Upper lobe of right lung (tissue), 1 donor: ENCODE measurements around the gene GMNC. TPM values are rescaled to one million over a fixed set of nuclear protein-coding genes. Genes with fewer than 3 reads are reported as not detected.

ENCODE experiments used
- ATAC-seq: fragments of 200-7000 bp; cut with Tn5 transposase; one replicate; pipeline ENCODE4 v1.9.1; 2020; ENCODE audit warnings: mild to moderate bottlenecking, moderate library complexity
- DNase-seq: peaks from one replicate; pipeline ENCODE4 v3.0.0-alpha.2; 2020
- H3K27ac ChIP-seq: fragments of 200-600 bp; one replicate; pipeline ENCODE4 v1.8.0; 2022
- H3K27me3 ChIP-seq: fragments of 200-600 bp; one replicate; pipeline ENCODE4 v1.8.0; 2022; ENCODE audit warnings: mild to moderate bottlenecking
- H3K36me3 ChIP-seq: fragments of 200-600 bp; one replicate; pipeline ENCODE4 v1.8.0; 2022
- H3K4me1 ChIP-seq: fragments of 200-600 bp; one replicate; pipeline ENCODE4 v1.8.0; 2022
- H3K4me3 ChIP-seq: fragments of 200-600 bp; one replicate; pipeline ENCODE4 v1.8.0; 2022; ENCODE audit warnings: mild to moderate bottlenecking
- H3K9me3 ChIP-seq: fragments of 200-600 bp; one replicate; pipeline ENCODE4 v1.8.0; 2022
- CTCF ChIP-seq: fragments of 200-600 bp; IDR thresholded peaks from one replicate; pipeline ENCODE4 v1.8.0; 2022; ENCODE audit warnings: antibody characterized with exemption
- intact Hi-C: fragments of 100-400 bp; cut with DNase I; formaldehyde crosslinking; loops from one replicate; pipeline ENCODE4 v1.11.0; 2022
- total RNA-seq: library from RNA; stranded (reverse); fragmentation: NEBNext Ultra II Directional; extraction: Animal tissue kit (Norgen Biotek cat#: 25700); gene quantifications from one replicate; pipeline ENCODE4 v1.2.1, GENCODE V29; 2021
- donor health status: DM: no; HTN: yes; CAD: no; lungs with severe emphysema.

The GMNC gene
- total RNA-seq, 1 donor from 2014 or later = not detected

GRCh38 chr3:190870127-190870526 lies 7.6 kb upstream of the GMNC start:
- DNase-seq = no peak
- Histone ChIP-seq H3K9me3 (no peaks in the 10 kb centered on the region), H3K4me1 (no peaks in the 10 kb centered on the region), H3K36me3 (no peaks in the 10 kb centered on the region), H3K27ac (no peak overlapping the region), H3K4me3 (no peak overlapping the region), H3K27me3 (no peaks in the 10 kb centered on the region)
- no peak for ATAC-seq
- intact Hi-C loops = no loop called here
- no peak for TF ChIP-seq CTCF

DNA sequence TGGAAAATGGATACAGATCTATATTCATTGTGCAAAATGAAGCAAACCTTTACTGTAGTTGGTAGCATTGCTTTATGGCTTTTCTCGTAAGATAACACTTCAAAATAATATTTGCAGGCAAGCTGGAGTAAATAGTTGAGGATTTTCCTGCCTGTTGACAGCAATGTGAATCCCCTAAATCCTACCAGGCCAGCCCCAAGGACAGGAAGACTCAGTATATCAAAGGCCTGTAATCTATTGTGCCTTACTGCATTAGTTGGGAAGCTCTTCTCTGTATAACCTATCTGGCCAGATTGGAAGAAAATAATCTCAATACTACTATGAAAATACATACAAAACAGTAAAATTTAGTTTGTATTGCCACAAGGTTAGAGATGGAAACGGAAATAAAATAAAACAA lies 4.6 kb upstream of the GMNC start:
- no peaks in the 10 kb centered on the region for H3K4me1 ChIP-seq

DNA sequence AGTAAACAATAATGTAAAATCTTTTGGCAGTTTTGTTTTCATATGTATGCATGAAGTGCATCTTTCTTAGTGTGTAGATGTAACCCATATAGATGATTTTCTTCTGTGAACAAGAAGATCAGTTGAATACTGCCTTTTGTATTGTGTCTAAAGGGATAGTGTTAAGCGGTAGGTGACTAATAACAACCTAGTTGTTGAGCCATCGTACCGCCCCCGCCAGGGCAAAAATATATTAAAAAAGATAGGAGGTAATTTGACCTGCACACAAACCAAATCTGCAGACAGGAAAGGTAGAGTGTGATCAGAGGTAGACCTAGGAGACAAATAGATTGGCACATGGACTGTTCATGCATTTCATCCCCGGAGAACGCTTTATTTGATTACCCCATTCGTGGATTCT lies 3.3 kb upstream of the GMNC start:
- intact Hi-C loops = no loop called here

More for the DNA sequence above, 4.6 kb upstream of the GMNC start:
- no peak overlapping the region for H3K4me3 ChIP-seq
- H3K27me3 ChIP-seq = peaks cover 12% of the 10 kb centered on the region
- H3K36me3 ChIP-seq = no peaks in the 10 kb centered on the region
- intact Hi-C loops = no loop called here
- no peak overlapping the region for H3K27ac ChIP-seq
- no peak for DNase-seq
- no peak for TF ChIP-seq CTCF
- ATAC-seq = no peak
- no peaks in the 10 kb centered on the region for H3K9me3 ChIP-seq

DNA sequence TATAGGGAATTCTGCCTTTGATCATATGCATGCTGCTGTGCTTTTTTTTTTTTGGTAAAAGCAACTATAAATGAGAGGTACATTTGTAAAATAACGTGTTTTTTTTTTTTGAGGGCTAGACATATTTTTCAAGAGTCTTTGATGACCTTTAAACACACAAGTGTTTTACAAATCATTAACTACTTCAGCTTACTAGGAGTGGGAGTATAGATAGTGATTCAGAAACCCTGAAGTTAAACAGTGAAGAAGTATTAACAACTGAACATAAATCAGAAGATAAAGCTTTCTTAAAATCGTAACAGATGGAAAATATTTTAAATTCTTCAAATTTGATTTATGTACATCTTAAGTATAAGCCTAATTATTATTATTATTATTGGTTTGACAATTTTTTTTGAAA lies 2.9 kb upstream of the GMNC start:
- Histone ChIP-seq H3K36me3 (no peaks in the 10 kb centered on the region), H3K9me3 (no peaks in the 10 kb centered on the region), H3K4me1 (no peaks in the 10 kb centered on the region), H3K4me3 (no peak overlapping the region), H3K27ac (no peak overlapping the region), H3K27me3 (peaks cover 18% of the 10 kb centered on the region)
- TF ChIP-seq CTCF = no peak
- intact Hi-C loops = no loop called here
- ATAC-seq = no peak
- DNase-seq = no peak

More for the DNA sequence above, 3.3 kb upstream of the GMNC start:
- no peaks in the 10 kb centered on the region for H3K4me1 ChIP-seq
- peaks cover 18% of the 10 kb centered on the region for H3K27me3 ChIP-seq
- no peak for TF ChIP-seq CTCF
- H3K9me3 ChIP-seq = no peaks in the 10 kb centered on the region
- DNase-seq = no peak
- H3K27ac ChIP-seq = no peak overlapping the region
- no peak overlapping the region for H3K4me3 ChIP-seq
- H3K36me3 ChIP-seq = no peaks in the 10 kb centered on the region
- ATAC-seq = no peak

DNA sequence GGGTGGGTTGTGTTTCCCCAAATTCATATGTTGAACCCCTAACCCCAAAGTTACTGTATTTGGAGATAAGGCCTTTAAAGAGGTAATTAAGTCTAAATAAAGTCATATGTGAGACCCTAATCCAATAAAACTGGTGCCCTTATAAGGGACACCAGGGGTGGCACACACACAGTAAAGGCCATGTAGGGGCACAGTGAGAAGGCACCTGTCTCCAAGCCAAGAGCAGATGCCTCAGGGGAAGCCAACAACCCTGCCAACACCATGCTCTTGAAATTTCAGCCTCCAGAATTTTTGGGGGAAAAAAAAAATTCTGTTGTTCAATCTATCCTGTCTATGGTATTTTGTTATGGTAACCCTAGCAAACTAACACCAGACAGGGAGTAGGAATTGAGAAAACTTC lies 1.5 kb upstream of the GMNC start:
- H3K4me3 ChIP-seq = no peak overlapping the region
- no peak for ATAC-seq

More for the DNA sequence above, 1.5 kb upstream of the GMNC start:
- no peaks in the 10 kb centered on the region for H3K36me3 ChIP-seq
- no peak overlapping the region for H3K27ac ChIP-seq
- intact Hi-C loops = no loop called here
- no peaks in the 10 kb centered on the region for H3K9me3 ChIP-seq
- peaks cover 18% of the 10 kb centered on the region for H3K27me3 ChIP-seq
- no peaks in the 10 kb centered on the region for H3K4me1 ChIP-seq
- TF ChIP-seq CTCF = no peak
- no peak for DNase-seq
